ENCODE measurements around the gene LRRN4CL.
A peak's percentile ranks its signal among the peaks of the same experiment; 100 is the strongest.
"Not testable (repeated sequence)": the region's sequence is repeated elsewhere in the genome, so short reads cannot be mapped to it uniquely, and the experiment has no call there.

The LRRN4CL gene

DNA sequence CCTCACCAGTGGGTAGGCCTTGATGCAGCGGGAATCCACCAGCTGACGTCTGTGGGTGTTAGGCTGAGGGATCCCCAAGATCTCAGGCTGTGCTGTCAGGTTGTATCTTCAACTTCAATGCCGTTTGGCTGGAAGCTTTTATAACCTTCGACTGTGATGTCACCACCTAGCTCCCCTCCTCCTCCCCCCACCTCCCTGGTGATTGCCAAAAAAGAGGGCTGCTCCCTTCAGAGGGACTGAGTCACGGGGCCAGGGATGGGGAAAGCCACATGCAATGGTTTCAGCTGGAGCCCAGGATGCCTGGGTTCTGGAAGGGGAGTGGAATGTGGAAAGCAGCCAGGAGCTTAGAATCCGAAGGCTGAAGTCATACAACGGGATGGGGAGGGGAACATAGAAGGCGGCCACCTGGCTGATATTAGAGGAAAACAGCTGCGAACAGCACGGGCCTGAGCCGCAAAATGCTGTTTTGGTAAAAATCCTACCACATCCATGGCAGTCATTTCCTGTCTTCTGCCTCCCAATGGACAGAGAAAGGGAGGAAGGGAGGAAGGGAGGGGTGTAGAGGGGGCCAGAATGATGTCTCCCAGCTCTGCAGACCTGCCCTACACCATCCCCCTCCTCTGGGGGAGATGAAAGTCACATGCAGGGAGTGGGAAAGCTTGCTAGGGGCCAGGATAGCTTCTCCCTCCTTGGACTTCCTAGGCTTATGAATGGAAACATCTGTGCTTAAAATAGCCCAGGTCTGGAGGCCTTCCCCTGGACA is at the start of gene LRRN4CL:
TSS of gene LRRN4CL (minus strand) at position 110 of the 763 bp plus-strand sequence. CDS start 1,022 bp downstream, outside the sequence.
- Mint-ChIP-seq H3K4me3 (no peak within 1 kb of the TSS), H3K27me3 (peaks cover 8% of the 10 kb centered on the region), H3K9me3 (no peaks in the 10 kb centered on the region), H3K4me1 (peaks cover under 1% of the 10 kb centered on the region), H3K36me3 (ENCODE audit: low read depth) (peaks cover 24% of the 10 kb centered on the region), H3K27ac (no peak within 1 kb of the TSS)
- DNase-seq (no peak), ATAC-seq (no peak)

DNA sequence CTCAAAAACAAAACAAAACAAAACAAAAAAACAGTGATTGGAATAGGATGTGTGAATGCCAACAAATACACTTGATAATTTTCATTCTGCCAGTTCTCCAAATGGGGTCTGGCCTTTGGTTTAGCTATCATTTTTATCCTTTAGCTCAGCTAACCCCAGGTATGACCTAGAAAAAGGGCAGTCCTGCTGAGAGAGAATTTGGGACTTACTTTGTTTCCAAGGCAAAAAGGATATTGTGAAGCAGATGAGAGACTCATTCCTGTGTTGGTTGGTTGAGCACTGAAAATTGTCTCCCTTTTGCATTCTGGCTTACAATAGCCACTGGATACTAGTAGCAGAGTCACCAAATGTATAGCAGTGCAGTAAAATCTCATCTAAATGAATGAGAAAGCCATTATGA is 47.9 kb upstream of the LRRN4CL start:
- no peak for DNase-seq

DNA sequence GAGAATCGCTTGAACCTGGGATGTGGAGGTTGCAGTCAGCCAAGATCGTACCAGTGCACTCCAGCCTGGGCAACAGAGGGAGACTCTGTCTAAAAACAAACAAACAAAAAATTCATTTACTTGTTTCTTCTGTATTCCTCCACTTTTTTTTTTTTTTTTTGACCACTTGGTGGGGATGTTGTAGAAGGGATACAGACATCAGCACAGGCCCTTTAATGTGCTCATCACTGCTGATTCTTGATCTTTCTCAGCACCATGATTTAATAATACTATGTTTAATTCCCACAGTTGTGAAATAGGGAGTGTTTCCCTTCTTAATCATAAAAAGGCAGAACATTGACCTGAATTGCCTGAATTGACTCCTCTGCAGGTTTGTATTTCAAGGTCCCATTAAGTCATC is 43.5 kb upstream of the LRRN4CL start:
- no peak overlapping the region for H3K4me3 Mint-ChIP-seq
- no peak for DNase-seq
- H3K27ac Mint-ChIP-seq, result peak overlapping the region; percentile 71

More for the DNA sequence above, 47.9 kb upstream of the LRRN4CL start:
- Mint-ChIP-seq H3K4me3 (no peak overlapping the region), H3K27ac (no peak overlapping the region), H3K27me3 (no peaks in the 10 kb centered on the region), H3K4me1 (peaks cover 7% of the 10 kb centered on the region), H3K9me3 (no peaks in the 10 kb centered on the region), H3K36me3 (ENCODE audit: low read depth) (peaks cover 28% of the 10 kb centered on the region)
- ATAC-seq, result no peak

DNA sequence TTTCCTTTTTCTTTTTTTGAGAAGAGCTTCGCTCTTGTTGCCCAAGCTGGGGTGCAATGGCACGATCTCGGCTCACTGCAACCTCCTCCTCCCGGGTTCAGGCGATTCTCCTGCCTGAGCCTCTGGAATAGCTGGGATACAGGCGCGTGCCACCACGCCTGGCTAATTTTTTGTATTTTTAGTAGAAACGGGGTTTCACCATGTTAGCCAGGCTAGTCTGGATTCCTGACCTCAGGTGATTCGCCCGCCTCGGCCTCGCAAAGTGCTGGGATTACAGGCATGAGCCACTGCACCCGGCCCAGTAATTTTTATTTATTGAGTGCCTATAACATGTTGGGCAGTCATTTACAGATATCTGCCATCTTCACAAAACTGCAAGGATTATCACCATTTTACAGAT is 40.7 kb upstream of the LRRN4CL start:
- not testable (repeated sequence) for DNase-seq, H3K9me3 Mint-ChIP-seq, ATAC-seq, H3K27ac Mint-ChIP-seq, H3K27me3 Mint-ChIP-seq
- Mint-ChIP-seq H3K4me1 (peaks cover 38% of the 10 kb centered on the region), H3K36me3 (ENCODE audit: low read depth) (peaks cover 31% of the 10 kb centered on the region), H3K4me3 (peak overlapping the region; percentile 88)

More for the DNA sequence above, 43.5 kb upstream of the LRRN4CL start:
- peaks cover 1% of the 10 kb centered on the region for H3K27me3 Mint-ChIP-seq
- no peaks in the 10 kb centered on the region for H3K9me3 Mint-ChIP-seq
- H3K36me3 Mint-ChIP-seq (ENCODE audit: low read depth), result peaks cover 22% of the 10 kb centered on the region
- H3K4me1 Mint-ChIP-seq, result peaks cover 27% of the 10 kb centered on the region
- no peak for ATAC-seq

DNA sequence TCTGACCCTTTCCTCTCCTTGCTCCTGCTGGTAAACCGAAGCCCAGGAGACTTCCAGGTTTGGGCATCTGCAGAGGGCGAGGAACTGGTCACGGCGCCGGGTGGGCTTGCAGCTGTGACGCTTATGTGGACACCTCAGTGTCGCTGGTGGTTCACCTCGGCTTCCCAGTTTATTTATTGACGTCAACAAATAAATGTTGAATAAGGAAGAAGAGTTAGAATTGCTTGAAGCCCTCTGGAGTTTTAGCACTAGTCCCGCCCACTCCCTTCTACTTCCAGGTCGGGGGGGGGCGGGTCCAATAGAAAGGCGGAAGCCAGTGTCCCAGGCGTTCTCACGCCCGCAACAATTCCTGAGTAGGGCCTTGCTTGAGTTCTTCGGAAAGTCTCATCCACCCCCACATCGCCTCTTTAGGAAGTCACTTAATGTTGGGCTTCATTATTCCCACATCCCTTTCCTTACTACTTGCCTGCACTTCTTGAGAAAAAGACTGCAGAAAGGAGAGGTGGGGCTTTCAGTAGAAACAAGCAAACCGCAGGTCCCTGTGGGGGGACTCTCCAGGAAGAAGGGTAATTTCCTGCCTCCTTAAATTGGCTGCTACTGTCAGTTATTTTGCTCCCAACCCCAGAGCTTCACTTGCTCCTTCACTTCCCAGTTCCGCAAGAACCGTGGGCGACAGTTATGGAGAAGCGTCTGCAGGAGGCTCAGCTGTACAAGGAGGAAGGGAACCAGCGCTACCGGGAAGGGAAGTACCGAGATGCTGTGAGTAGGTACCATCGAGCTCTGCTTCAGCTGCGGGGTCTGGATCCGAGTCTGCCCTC is 39.0 kb upstream of the LRRN4CL start, which contains the start of gene TTC9C:
TSS of gene TTC9C (plus strand) at position 316 of the 818 bp plus-strand sequence. CDS start at position 679, 363 bp downstream.
- H3K9me3 Mint-ChIP-seq, result no peaks in the 10 kb centered on the region
- H3K27ac Mint-ChIP-seq, result peak within 1 kb of the TSS; percentile 98
- peak within 1 kb of the TSS; percentile 88 for H3K4me3 Mint-ChIP-seq
- ATAC-seq (peak; percentile 24), DNase-seq (peak; percentile 84)
- H3K27me3 Mint-ChIP-seq, result peaks cover 4% of the 10 kb centered on the region
- peaks cover 47% of the 10 kb centered on the region for H3K36me3 Mint-ChIP-seq (ENCODE audit: low read depth)
- H3K4me1 Mint-ChIP-seq, result peaks cover 53% of the 10 kb centered on the region

DNA sequence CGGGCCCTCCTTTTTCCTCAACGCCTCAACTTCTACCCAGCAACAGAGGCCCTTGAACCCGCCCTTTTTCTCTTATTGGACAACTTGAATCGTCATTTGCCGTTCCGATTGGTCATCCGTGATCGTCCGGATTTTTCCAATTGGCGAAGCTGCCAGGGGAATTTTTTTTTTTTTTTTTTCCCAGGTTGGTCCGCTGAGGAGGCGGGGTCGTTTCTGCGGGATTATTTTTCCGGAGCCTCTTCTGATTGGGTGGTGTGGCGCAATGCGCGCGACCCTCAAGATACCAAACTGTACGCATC is 38.5 kb upstream of the LRRN4CL start:
- ATAC-seq, result peak; percentile 59
- H3K27ac Mint-ChIP-seq, result peak overlapping the region; percentile 98
- H3K9me3 Mint-ChIP-seq, result no peaks in the 10 kb centered on the region
- DNase-seq, result peak; percentile 78
- peaks cover 4% of the 10 kb centered on the region for H3K27me3 Mint-ChIP-seq
- peaks cover 45% of the 10 kb centered on the region for H3K36me3 Mint-ChIP-seq (ENCODE audit: low read depth)
- peaks cover 52% of the 10 kb centered on the region for H3K4me1 Mint-ChIP-seq
- H3K4me3 Mint-ChIP-seq, result peak overlapping the region; percentile 88

DNA sequence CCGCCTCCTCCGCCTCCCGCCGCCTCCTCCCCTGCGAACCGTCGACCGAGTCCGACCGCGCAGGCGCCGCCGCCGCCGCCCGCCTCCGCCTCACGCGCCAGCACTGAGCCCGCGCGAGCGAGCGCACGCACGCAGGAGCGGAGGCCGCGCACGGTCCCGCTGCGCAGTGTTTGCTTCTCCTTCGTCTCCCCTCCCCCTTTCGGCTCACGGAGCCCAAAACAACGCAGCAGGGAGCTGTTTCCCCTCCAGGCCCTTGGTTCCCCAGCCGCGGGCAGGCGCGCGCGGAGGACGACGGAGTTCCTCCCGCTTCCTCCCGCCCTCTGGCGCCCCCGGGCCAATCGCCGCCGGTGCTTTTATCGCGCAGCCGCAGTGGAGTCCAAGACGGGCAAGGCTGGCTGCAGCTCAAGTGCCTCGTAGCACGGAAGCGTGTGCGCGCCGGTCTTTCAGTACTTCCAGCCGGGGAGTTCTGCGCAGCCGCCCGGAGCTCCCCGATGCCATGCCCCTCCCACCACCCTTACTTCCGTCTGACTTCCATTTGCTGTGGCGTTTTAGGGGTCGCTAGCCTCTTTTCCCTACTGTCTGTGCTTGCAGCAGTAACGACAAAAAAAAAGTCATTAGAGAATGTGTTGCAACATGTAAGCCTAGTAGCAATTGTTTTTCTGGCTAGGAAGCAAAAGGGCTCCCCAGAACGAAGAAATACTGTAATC is 38.0 kb upstream of the LRRN4CL start, which contains the start of gene HNRNPUL2:
TSS of gene HNRNPUL2 (minus strand) at position 293 of the 707 bp plus-strand sequence. CDS start 301 bp downstream, outside the sequence.
- Mint-ChIP-seq H3K4me1 (peaks cover 55% of the 10 kb centered on the region), H3K4me3 (peak within 1 kb of the TSS; percentile 88), H3K36me3 (ENCODE audit: low read depth) (peaks cover 49% of the 10 kb centered on the region), H3K27ac (peak within 1 kb of the TSS; percentile 98), H3K27me3 (peaks cover 4% of the 10 kb centered on the region), H3K9me3 (no peaks in the 10 kb centered on the region)
- ATAC-seq (peak; percentile 84), DNase-seq (peak; percentile 98)

DNA sequence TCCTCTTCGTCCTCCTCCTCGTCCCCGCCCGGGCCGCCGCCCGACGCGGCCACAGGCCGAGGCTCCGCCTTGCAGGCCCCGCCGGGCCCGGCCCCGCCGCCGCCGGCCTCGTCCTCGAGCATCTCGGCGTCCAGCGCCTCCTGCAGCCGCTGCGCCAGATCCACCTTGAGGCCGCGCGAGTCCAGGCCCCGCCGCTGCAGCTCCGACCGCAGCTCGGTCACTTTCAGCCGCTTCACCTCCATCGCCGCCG is 37.5 kb upstream of the LRRN4CL start:
- ATAC-seq (no peak), DNase-seq (no peak)
- Mint-ChIP-seq H3K4me3 (peak overlapping the region; percentile 88), H3K9me3 (no peaks in the 10 kb centered on the region), H3K27ac (peak overlapping the region; percentile 98), H3K27me3 (peaks cover 4% of the 10 kb centered on the region), H3K4me1 (peaks cover 60% of the 10 kb centered on the region), H3K36me3 (ENCODE audit: low read depth) (peaks cover 54% of the 10 kb centered on the region)

DNA sequence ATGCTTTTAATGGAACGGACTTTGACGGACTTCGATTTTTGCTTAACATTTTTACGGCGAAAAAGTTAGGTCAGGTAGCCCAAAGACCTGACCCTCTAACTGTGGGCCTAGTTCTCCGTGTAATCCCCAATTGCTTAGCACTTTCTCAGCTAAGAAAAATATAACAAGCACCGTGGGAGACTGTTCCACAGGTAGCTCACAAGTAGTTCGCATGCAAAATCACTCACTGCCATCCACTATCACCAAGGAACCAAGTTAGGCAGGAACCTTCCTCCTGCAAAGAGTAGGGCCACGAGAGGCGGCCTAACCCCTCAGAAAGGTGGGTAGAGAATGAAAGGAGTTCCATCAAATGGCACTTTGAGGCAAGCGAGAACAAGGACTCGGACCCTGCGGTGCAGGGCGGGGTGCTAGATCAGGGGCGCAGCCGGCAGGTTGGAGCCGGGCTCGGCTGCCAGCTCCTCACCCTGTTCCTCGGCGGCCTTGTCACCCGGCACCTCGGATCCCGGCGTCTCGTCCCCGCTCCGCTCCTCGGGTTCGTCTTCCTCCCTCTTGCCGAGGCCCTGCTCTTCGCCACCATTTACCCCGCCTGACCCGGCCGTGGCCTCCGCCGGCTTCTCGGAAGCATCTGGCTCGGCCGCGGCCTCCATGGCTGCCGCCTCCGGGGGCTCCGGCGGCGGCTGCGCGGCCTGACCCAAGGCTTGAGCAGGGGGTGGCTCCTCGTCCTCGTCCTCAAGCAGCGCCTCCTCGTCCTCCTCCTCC is 37.0 kb upstream of the LRRN4CL start:
- Mint-ChIP-seq H3K27ac (peak overlapping the region; percentile 98), H3K4me1 (peaks cover 61% of the 10 kb centered on the region), H3K9me3 (no peaks in the 10 kb centered on the region), H3K36me3 (ENCODE audit: low read depth) (peaks cover 57% of the 10 kb centered on the region), H3K4me3 (peak overlapping the region; percentile 88), H3K27me3 (peaks cover 4% of the 10 kb centered on the region)
- DNase-seq (no peak), ATAC-seq (no peak)

DNA sequence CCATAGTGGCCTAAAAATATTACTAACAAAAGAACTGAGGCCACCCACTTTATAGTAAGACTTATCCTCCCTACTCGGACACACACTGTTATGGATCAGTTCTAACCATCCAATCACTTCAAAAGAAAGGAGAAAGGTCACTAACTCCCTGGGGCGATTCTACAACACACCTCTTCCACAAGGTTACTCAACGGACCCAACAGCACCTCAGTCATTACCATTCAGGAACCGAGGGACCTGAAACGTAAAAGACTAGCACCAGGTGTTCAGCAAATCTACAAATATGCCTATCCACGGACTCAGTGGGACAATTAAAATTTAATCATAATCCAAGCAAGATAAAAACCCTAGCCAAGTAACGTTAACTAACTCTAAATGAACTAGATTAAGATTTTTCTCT is 36.3 kb upstream of the LRRN4CL start:
- Mint-ChIP-seq H3K9me3 (no peaks in the 10 kb centered on the region), H3K4me3 (peak overlapping the region; percentile 88), H3K36me3 (ENCODE audit: low read depth) (peaks cover 64% of the 10 kb centered on the region), H3K27ac (peak overlapping the region; percentile 98), H3K27me3 (peaks cover 4% of the 10 kb centered on the region), H3K4me1 (peaks cover 60% of the 10 kb centered on the region)
- ATAC-seq (no peak), DNase-seq (no peak)

DNA sequence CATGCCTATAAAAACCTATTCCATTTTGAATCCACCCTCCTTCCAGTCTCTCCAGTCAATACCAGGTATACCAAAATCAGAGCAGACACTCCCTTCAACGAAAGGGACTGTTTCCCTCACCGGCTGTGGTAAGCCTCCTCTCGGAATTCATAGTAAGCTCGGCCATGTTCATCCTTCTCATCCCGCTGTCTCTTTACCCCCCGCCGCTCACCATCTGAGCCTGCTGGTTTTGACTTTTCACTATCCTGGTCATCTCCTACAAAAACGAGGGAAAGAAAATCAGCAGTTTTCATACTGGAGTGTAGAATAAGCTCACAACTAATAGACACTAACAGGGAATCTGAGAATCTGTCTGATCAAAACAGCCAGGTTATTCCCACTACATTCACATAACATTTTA is 34.8 kb upstream of the LRRN4CL start:
- ATAC-seq (no peak), DNase-seq (no peak)
- Mint-ChIP-seq H3K4me3 (peak overlapping the region; percentile 88), H3K27me3 (peaks cover 4% of the 10 kb centered on the region), H3K9me3 (no peaks in the 10 kb centered on the region), H3K27ac (peak overlapping the region; percentile 98), H3K4me1 (peaks cover 59% of the 10 kb centered on the region), H3K36me3 (ENCODE audit: low read depth) (peaks cover 74% of the 10 kb centered on the region)

DNA sequence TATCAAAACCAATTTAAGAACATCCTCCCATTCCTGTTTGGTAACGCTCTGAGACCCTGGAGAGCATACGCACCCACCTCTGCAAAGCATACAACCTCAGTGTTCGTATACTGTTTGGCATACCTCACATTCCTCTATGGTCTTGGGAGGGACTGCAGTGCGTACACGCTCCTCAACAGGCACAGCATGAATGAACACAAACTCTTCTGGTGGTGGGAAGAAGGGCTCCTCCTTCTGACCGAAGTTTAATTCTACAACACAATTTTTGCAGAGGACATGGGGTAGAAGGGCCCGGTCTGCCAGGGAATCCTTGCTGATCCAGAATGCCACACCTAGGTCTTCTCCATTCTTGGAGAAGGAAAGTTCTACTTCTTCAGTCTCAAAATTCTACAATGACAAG is 32.7 kb upstream of the LRRN4CL start:
- H3K4me3 Mint-ChIP-seq, result no peak overlapping the region
- H3K27ac Mint-ChIP-seq, result no peak overlapping the region
- H3K27me3 Mint-ChIP-seq, result no peaks in the 10 kb centered on the region
- DNase-seq, result no peak
- H3K36me3 Mint-ChIP-seq (ENCODE audit: low read depth), result peaks cover 86% of the 10 kb centered on the region
- peaks cover 51% of the 10 kb centered on the region for H3K4me1 Mint-ChIP-seq
- H3K9me3 Mint-ChIP-seq, result no peaks in the 10 kb centered on the region
- no peak for ATAC-seq

DNA sequence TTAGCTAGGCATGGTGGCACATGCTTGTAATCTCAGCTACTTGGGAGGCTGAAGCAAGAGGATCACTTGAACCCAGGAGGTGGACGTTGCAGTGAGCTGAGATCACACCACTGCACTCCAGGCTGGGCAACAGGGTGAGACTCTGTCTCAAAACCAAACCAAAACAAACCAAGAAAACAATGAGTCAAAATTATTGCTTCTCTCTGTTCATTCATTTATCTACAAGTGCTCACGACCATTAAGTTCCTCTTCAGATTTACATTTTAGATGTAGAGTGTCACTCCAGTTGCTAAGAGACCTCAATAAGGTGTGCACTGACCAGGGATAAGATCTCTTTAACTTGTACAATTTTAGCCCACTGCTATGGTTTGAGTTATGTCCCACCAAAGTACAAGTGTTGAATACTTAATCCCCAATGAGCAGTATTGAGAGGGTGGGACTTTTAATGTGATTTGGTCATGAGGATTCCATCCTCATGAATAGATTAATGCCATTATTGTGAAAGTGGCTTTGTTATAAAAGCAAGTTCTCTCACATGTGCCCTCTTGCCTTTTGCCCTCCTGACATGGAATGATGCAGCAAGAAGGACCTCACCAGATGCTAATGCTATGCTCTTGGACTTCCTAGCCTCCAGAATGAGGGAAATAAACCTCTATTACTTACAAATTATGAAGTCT is 30.1 kb upstream of the LRRN4CL start:
- ATAC-seq, result no peak
- no peaks in the 10 kb centered on the region for H3K9me3 Mint-ChIP-seq
- peaks cover 46% of the 10 kb centered on the region for H3K4me1 Mint-ChIP-seq
- peak overlapping the region; percentile 28 for H3K27ac Mint-ChIP-seq
- no peaks in the 10 kb centered on the region for H3K27me3 Mint-ChIP-seq
- no peak for DNase-seq
- H3K36me3 Mint-ChIP-seq (ENCODE audit: low read depth), result peaks cover 84% of the 10 kb centered on the region
- no peak overlapping the region for H3K4me3 Mint-ChIP-seq
